ENCODE data around the gene BPIFA1.

Gene BPIFA1

GRCh38 chr20:33273117-33273851 is 37.5 kb downstream of the BPIFA1 start:
- H3K9me3 ChIP-seq (ENCODE audit: control insufficient read depth, low read length): no peaks in the 10 kb centered on the region
- H3K4me1 ChIP-seq (ENCODE audit: control insufficient read depth, insufficient read depth, low read length): peaks cover 53% of the 10 kb centered on the region
- H3K27me3 ChIP-seq (ENCODE audit: control insufficient read depth, insufficient read depth, low read length): no peaks in the 10 kb centered on the region
- H3K4me3 ChIP-seq (ENCODE audit: low read length): no peak overlapping the region
- H3K36me3 ChIP-seq (ENCODE audit: control insufficient read depth, insufficient read depth, low read length): no peaks in the 10 kb centered on the region
- peak overlapping the region; percentile 20 for H3K9ac ChIP-seq (ENCODE audit: low read length)

- Histone ChIP-seq H3K9me3 (ENCODE audit: control insufficient read depth, low read length) (no peaks in the 10 kb centered on the region), H3K9ac (ENCODE audit: low read length) (no peak overlapping the region), H3K27me3 (ENCODE audit: control insufficient read depth, insufficient read depth, low read length) (no peaks in the 10 kb centered on the region), H3K4me3 (ENCODE audit: low read length) (no peak overlapping the region), H3K4me1 (ENCODE audit: control insufficient read depth, insufficient read depth, low read length) (peaks cover 59% of the 10 kb centered on the region), H3K36me3 (ENCODE audit: control insufficient read depth, insufficient read depth, low read length) (no peaks in the 10 kb centered on the region)
These were observed 39.4 kb downstream of the BPIFA1 start for GRCh38 chr20:33275215-33275614.

GRCh38 chr20:33275871-33276270 is 40.1 kb downstream of the BPIFA1 start:
- Histone ChIP-seq H3K9me3 (ENCODE audit: control insufficient read depth, low read length) (no peaks in the 10 kb centered on the region), H3K36me3 (ENCODE audit: control insufficient read depth, insufficient read depth, low read length) (no peaks in the 10 kb centered on the region), H3K9ac (ENCODE audit: low read length) (no peak overlapping the region), H3K4me1 (ENCODE audit: control insufficient read depth, insufficient read depth, low read length) (peaks cover 64% of the 10 kb centered on the region), H3K27me3 (ENCODE audit: control insufficient read depth, insufficient read depth, low read length) (no peaks in the 10 kb centered on the region), H3K4me3 (ENCODE audit: low read length) (no peak overlapping the region)

- Histone ChIP-seq H3K9me3 (ENCODE audit: control insufficient read depth, low read length) (no peaks in the 10 kb centered on the region), H3K9ac (ENCODE audit: low read length) (peak overlapping the region; percentile 29), H3K4me3 (ENCODE audit: low read length) (no peak overlapping the region), H3K36me3 (ENCODE audit: control insufficient read depth, insufficient read depth, low read length) (no peaks in the 10 kb centered on the region), H3K27me3 (ENCODE audit: control insufficient read depth, insufficient read depth, low read length) (no peaks in the 10 kb centered on the region), H3K4me1 (ENCODE audit: control insufficient read depth, insufficient read depth, low read length) (peaks cover 65% of the 10 kb centered on the region)
These were observed 40.7 kb downstream of the BPIFA1 start for GRCh38 chr20:33276303-33277113.

GRCh38 chr20:33277471-33278441 is 42.0 kb downstream of the BPIFA1 start:
- peaks cover 67% of the 10 kb centered on the region for H3K4me1 ChIP-seq (ENCODE audit: control insufficient read depth, insufficient read depth, low read length)
- H3K9me3 ChIP-seq (ENCODE audit: control insufficient read depth, low read length): no peaks in the 10 kb centered on the region
- peak overlapping the region; percentile 44 for H3K9ac ChIP-seq (ENCODE audit: low read length)
- no peaks in the 10 kb centered on the region for H3K36me3 ChIP-seq (ENCODE audit: control insufficient read depth, insufficient read depth, low read length)
- H3K4me3 ChIP-seq (ENCODE audit: low read length): no peak overlapping the region
- H3K27me3 ChIP-seq (ENCODE audit: control insufficient read depth, insufficient read depth, low read length): no peaks in the 10 kb centered on the region

- no peak overlapping the region for H3K4me3 ChIP-seq (ENCODE audit: low read length)
- H3K27me3 ChIP-seq (ENCODE audit: control insufficient read depth, insufficient read depth, low read length): no peaks in the 10 kb centered on the region
- H3K4me1 ChIP-seq (ENCODE audit: control insufficient read depth, insufficient read depth, low read length): peaks cover 67% of the 10 kb centered on the region
- no peaks in the 10 kb centered on the region for H3K36me3 ChIP-seq (ENCODE audit: control insufficient read depth, insufficient read depth, low read length)
- no peaks in the 10 kb centered on the region for H3K9me3 ChIP-seq (ENCODE audit: control insufficient read depth, low read length)
- peak overlapping the region; percentile 15 for H3K9ac ChIP-seq (ENCODE audit: low read length)
These were observed 42.9 kb downstream of the BPIFA1 start for GRCh38 chr20:33278700-33279099.

- Histone ChIP-seq H3K4me3 (ENCODE audit: low read length) (no peak overlapping the region), H3K9ac (ENCODE audit: low read length) (no peak overlapping the region), H3K27me3 (ENCODE audit: control insufficient read depth, insufficient read depth, low read length) (no peaks in the 10 kb centered on the region), H3K36me3 (ENCODE audit: control insufficient read depth, insufficient read depth, low read length) (no peaks in the 10 kb centered on the region), H3K9me3 (ENCODE audit: control insufficient read depth, low read length) (no peaks in the 10 kb centered on the region), H3K4me1 (ENCODE audit: control insufficient read depth, insufficient read depth, low read length) (peaks cover 67% of the 10 kb centered on the region)
These were observed 43.6 kb downstream of the BPIFA1 start for GRCh38 chr20:33279261-33279910.

- H3K4me3 ChIP-seq (ENCODE audit: low read length): no peak overlapping the region
- peaks cover 67% of the 10 kb centered on the region for H3K4me1 ChIP-seq (ENCODE audit: control insufficient read depth, insufficient read depth, low read length)
- H3K36me3 ChIP-seq (ENCODE audit: control insufficient read depth, insufficient read depth, low read length): no peaks in the 10 kb centered on the region
- H3K9ac ChIP-seq (ENCODE audit: low read length): no peak overlapping the region
- no peaks in the 10 kb centered on the region for H3K9me3 ChIP-seq (ENCODE audit: control insufficient read depth, low read length)
- no peaks in the 10 kb centered on the region for H3K27me3 ChIP-seq (ENCODE audit: control insufficient read depth, insufficient read depth, low read length)
These were observed 44.3 kb downstream of the BPIFA1 start for GRCh38 chr20:33280000-33280680.

- Histone ChIP-seq H3K9ac (ENCODE audit: low read length) (no peak overlapping the region), H3K4me3 (ENCODE audit: low read length) (no peak overlapping the region), H3K4me1 (ENCODE audit: control insufficient read depth, insufficient read depth, low read length) (peaks cover 61% of the 10 kb centered on the region), H3K36me3 (ENCODE audit: control insufficient read depth, insufficient read depth, low read length) (no peaks in the 10 kb centered on the region), H3K27me3 (ENCODE audit: control insufficient read depth, insufficient read depth, low read length) (no peaks in the 10 kb centered on the region), H3K9me3 (ENCODE audit: control insufficient read depth, low read length) (no peaks in the 10 kb centered on the region)
These were observed 45.0 kb downstream of the BPIFA1 start for GRCh38 chr20:33280775-33281174.

- Histone ChIP-seq H3K36me3 (ENCODE audit: control insufficient read depth, insufficient read depth, low read length) (no peaks in the 10 kb centered on the region), H3K9ac (ENCODE audit: low read length) (no peak overlapping the region), H3K27me3 (ENCODE audit: control insufficient read depth, insufficient read depth, low read length) (no peaks in the 10 kb centered on the region), H3K4me1 (ENCODE audit: control insufficient read depth, insufficient read depth, low read length) (peaks cover 53% of the 10 kb centered on the region), H3K4me3 (ENCODE audit: low read length) (no peak overlapping the region), H3K9me3 (ENCODE audit: control insufficient read depth, low read length) (no peaks in the 10 kb centered on the region)
These were observed 45.9 kb downstream of the BPIFA1 start for GRCh38 chr20:33281550-33282146.

Measured in mucosa of stomach (tissue), 1 donor.